ENCODE measurements around the gene LYPD1. TPM values are rescaled to one million over a fixed set of nuclear protein-coding genes. Genes with fewer than 3 reads are reported as not detected.

The LYPD1 gene
- total and polyA plus RNA-seq, 9 of the 15 experiments (the other 6 are each of a cell fraction or from before 2014, with no cell fraction given) = not detected

GRCh38 chr2:132701810-132702209, 31.8 kb upstream of the LYPD1 start:
- CTCF ChIA-PET (ENCODE audit: low intra/inter-chr PET ratio) = no interaction called here
- Histone ChIP-seq H3K27me3 (ENCODE audit: control insufficient read depth in 2 of 2, insufficient read depth in 2 of 2, low read length in 2 of 2) (no peaks in the 10 kb centered on the region), H3K36me3 (ENCODE audit: control insufficient read depth, insufficient read depth, low read length) (no peaks in the 10 kb centered on the region), H3K27ac (ENCODE audit: extremely low read depth, low read depth, low read length) (no peak overlapping the region), H3K9me3 (replicated peaks; ENCODE audit: control insufficient read depth, insufficient read depth, low read depth, low read length) (no peaks in the 10 kb centered on the region), H4K20me1 (replicated peaks; ENCODE audit: control insufficient read depth, insufficient read depth, low read length) (no peaks in the 10 kb centered on the region), H3K9ac (ENCODE audit: insufficient read depth in 1 of 2, low read depth in 2 of 2, low read length in 2 of 2) (no peak overlapping the region), H3K4me3 (no peak overlapping the region), H3K79me2 (ENCODE audit: control insufficient read depth, insufficient read depth, low read length) (no peaks in the 10 kb centered on the region), H2AFZ (ENCODE audit: low read depth, low read length) (no peak overlapping the region), H3K4me2 (ENCODE audit: insufficient read depth, low read length) (no peak overlapping the region), H3K4me1 (replicated peaks in 1 of 2; ENCODE audit: control insufficient read depth in 2 of 2, insufficient read depth in 2 of 2, low read length in 2 of 2) (no peaks in the 10 kb centered on the region), H3K9me1 (ENCODE audit: control insufficient read depth, insufficient read depth, low read length) (no peaks in the 10 kb centered on the region)
- TF ChIP-seq TCF15 (CRISPR knock-in tag; IDR thresholded peaks at IDR 0.05) (no peak), TARDBP (IDR thresholded peaks at IDR 0.05) (no peak), PPARD (CRISPR knock-in tag; IDR thresholded peaks at IDR 0.05) (no peak), SRSF3 (IDR thresholded peaks at IDR 0.05; ENCODE audit: insufficient read depth, low read length) (no peak), ZNF274 (IDR thresholded peaks at IDR 0.05; ENCODE audit: borderline replicate concordance, low read depth, low read length) (no peak), AFF4 (CRISPR knock-in tag; IDR thresholded peaks at IDR 0.05) (no peak), KAT7 (CRISPR knock-in tag; IDR thresholded peaks at IDR 0.05; ENCODE audit: borderline replicate concordance) (no peak), BDP1 (IDR thresholded peaks at IDR 0.05; ENCODE audit: insufficient read depth, insufficient read length) (no peak), NFYB (IDR thresholded peaks at IDR 0.05; ENCODE audit: extremely low read depth, insufficient read length) (no peak), ZEB2 (IDR thresholded peaks at IDR 0.05) (no peak), CREM (IDR thresholded peaks at IDR 0.05; ENCODE audit: low read depth) (no peak), DPF2 (IDR thresholded peaks at IDR 0.05) (no peak), ZNF584 (CRISPR knock-in tag; IDR thresholded peaks at IDR 0.05; ENCODE audit: low read depth) (no peak), BACH1 (tag; IDR thresholded peaks at IDR 0.05) (no peak), ZNF511 (CRISPR knock-in tag; IDR thresholded peaks at IDR 0.05) (no peak), JUNB (CRISPR knock-in tag; conservative IDR thresholded peaks at IDR 0.05) (no peak), CHD2 (IDR thresholded peaks at IDR 0.05; ENCODE audit: low read depth, low read length) (no peak)
- TF ChIP-seq, protein P1, sequence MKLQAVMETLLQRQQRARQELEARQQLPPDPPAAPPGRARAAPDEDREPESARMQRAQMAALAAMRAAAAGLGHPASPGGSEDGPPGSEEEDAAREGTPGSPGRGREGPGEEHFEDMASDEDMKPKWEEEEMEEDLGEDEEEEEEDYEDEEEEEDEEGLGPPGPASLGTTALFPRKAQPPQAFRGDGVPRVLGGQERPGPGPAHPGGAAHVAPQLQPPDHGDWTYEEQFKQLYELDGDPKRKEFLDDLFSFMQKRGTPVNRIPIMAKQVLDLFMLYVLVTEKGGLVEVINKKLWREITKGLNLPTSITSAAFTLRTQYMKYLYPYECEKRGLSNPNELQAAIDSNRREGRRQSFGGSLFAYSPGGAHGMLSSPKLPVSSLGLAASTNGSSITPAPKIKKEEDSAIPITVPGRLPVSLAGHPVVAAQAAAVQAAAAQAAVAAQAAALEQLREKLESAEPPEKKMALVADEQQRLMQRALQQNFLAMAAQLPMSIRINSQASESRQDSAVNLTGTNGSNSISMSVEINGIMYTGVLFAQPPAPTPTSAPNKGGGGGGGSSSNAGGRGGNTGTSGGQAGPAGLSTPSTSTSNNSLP (IDR thresholded peaks at IDR 0.05; ENCODE audit: borderline replicate concordance, low read depth, low read length) = no peak
- intact Hi-C loops (cut with micrococcal nuclease) (no loop called here), in situ Hi-C loops (cut with MboI) (no loop called here)
- no peak for ATAC-seq
- no peak for FAIRE-seq
- POLR2A ChIA-PET = no interaction called here
- 0% methylated on average over 2 of the region's 2 CpGs for WGBS (ENCODE audit: insufficient coverage, low coverage, missing lambda C conversion rate)
- no TSS peak for BruUV-seq (replicated peaks)
- no peak for DNase-seq (ENCODE audit: extremely low read depth in 1 of 4, low spot score in 3 of 4)
